Stimulated activated naive B cell treated with anti-CD40 and anti-IgM and Interleukin-4, amounts not matched to agents 10 μg/mL and 1 μg/mL and 100 μg/mL, for 72 hours (primary cell): ENCODE data around the gene EFNB2.

ENCODE experiments used
- ATAC-seq, 2 donors: fragments of 150-1000 bp; cut with Tn5 transposase; replicated peaks; 2 replicates each; pipeline ENCODE4 v1.10.0; 2021; ENCODE audit warnings: moderate library complexity in 1 of 2
- DNase-seq: peaks from one replicate; pipeline ENCODE4 v3.0.0; 2021
- H3K27ac Mint-ChIP-seq: one replicate; pipeline ENCODE4 v1.8.0; 2022; ENCODE audit warnings: mild to moderate bottlenecking, mixed read lengths
- H3K27me3 Mint-ChIP-seq, 2 donors: one replicate each; pipeline ENCODE4 v1.8.0; 2022; ENCODE audit warnings: mixed read lengths in 2 of 2
- H3K36me3 Mint-ChIP-seq, 2 donors: one replicate each; pipeline ENCODE4 v1.8.0; 2022; ENCODE audit warnings: mixed read lengths in 2 of 2, mild to moderate bottlenecking in 1 of 2
- H3K4me1 Mint-ChIP-seq, 2 donors: one replicate each; pipeline ENCODE4 v1.8.0; 2022; ENCODE audit warnings: mixed read lengths in 2 of 2, mild to moderate bottlenecking in 1 of 2
- H3K4me3 Mint-ChIP-seq, 2 donors: one replicate each; pipeline ENCODE4 v1.8.0; 2022; ENCODE audit warnings: mild to moderate bottlenecking in 2 of 2, mixed read lengths in 2 of 2, moderate library complexity in 1 of 2
- H3K9me3 Mint-ChIP-seq, 2 donors: one replicate each; pipeline ENCODE4 v1.8.0; 2022; ENCODE audit warnings: mixed read lengths in 2 of 2, mild to moderate bottlenecking in 1 of 2

Gene EFNB2

DNA sequence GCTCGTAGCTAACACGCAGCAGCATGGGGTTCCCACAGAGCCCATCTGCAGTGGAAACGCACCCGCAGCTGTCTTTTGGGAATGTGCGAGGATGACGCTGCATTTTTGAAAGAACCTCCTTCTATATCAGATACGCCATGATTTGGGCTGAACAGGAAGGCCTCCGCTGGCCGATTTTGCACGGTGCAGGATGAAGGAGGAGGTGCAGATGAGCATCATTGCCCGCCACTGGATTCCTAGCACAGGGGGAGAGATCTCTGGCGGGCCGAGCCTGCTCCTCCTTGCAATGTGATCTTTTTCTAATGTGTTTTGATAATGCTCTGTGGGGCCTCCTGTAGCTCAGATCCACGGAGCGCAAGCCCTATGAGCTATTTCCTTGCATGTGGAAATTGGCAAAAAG lies 55.5 kb downstream of the EFNB2 start:
- Mint-ChIP-seq H3K27ac (peak overlapping the region; percentile 2), H3K4me1 (peaks cover 7% of the 10 kb centered on the region in 2 donors), H3K36me3 (no peaks in the 10 kb centered on the region), H3K4me3 (no peak overlapping the region), H3K9me3 (no peaks in the 10 kb centered on the region), H3K27me3 (peaks cover 2 to 12% of the 10 kb centered on the region in 2 donors)
- ATAC-seq = no peak
- DNase-seq = no peak

DNA sequence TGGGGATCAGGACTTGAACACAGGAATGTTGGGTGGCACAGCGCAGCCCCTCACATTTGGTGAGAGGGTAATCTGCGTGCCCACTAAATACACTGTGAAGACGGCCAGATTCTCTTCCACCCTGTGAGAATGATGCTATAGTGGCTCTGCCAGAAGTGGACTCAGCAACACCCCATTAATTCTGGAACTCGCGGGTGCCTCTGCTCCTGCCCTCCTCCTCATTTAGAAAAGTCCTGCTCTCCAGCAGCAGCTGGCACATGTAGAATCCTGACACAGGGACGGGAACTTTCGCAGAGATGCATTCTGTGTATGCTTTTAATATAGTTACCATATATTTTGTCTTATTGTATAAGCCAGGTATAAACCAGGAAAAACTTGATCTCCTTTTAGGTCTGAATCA lies 57.3 kb downstream of the EFNB2 start:
- Mint-ChIP-seq H3K36me3 (no peaks in the 10 kb centered on the region), H3K4me3 (no peak overlapping the region), H3K27ac (no peak overlapping the region), H3K9me3 (no peaks in the 10 kb centered on the region), H3K27me3 (peaks cover 0 to 9% of the 10 kb centered on the region in 2 donors), H3K4me1 (peaks cover 7% of the 10 kb centered on the region in 2 donors)
- ATAC-seq (no peak), DNase-seq (no peak)

GRCh38 chr13:106477303-106477702 lies 58.2 kb downstream of the EFNB2 start:
- H3K9me3 Mint-ChIP-seq = no peaks in the 10 kb centered on the region
- no peak overlapping the region for H3K27ac Mint-ChIP-seq
- H3K27me3 Mint-ChIP-seq = peaks cover 0 to 6% of the 10 kb centered on the region in 2 donors
- H3K36me3 Mint-ChIP-seq = no peaks in the 10 kb centered on the region
- no peak for ATAC-seq
- no peak for DNase-seq
- peaks cover 5 to 6% of the 10 kb centered on the region in 2 donors for H3K4me1 Mint-ChIP-seq
- H3K4me3 Mint-ChIP-seq = no peak overlapping the region

DNA sequence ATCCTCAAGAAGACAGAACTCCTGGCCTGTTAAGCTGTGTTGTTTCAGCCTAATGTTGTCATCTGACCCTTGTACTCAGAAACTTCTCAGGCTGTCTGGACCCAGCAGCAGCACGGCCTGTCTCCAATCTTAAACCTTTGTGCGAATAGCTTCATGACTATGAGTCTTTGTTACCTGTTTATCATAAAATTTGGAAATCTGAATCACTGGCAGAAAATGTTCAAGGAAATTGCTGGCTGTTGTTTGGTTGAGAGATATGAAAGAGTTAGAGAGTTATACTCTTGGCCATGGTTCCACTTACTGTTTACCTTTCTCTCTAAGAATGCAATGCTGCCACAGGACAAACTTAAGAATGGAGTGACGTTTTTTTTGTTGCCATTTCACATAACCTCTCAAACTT lies 59.6 kb downstream of the EFNB2 start:
- ATAC-seq (no peak), DNase-seq (no peak)
- no peaks in the 10 kb centered on the region for H3K9me3 Mint-ChIP-seq
- no peaks in the 10 kb centered on the region for H3K36me3 Mint-ChIP-seq
- H3K4me1 Mint-ChIP-seq = peaks cover 0 to 4% of the 10 kb centered on the region in 2 donors
- no peak overlapping the region for H3K4me3 Mint-ChIP-seq
- H3K27ac Mint-ChIP-seq = no peak overlapping the region
- peaks cover 0 to 6% of the 10 kb centered on the region in 2 donors for H3K27me3 Mint-ChIP-seq

GRCh38 chr13:106474912-106475311 lies 60.5 kb downstream of the EFNB2 start:
- no peak overlapping the region for H3K27ac Mint-ChIP-seq
- peaks cover 0 to 6% of the 10 kb centered on the region in 2 donors for H3K27me3 Mint-ChIP-seq
- DNase-seq = no peak
- no peak for ATAC-seq
- no peaks in the 10 kb centered on the region for H3K9me3 Mint-ChIP-seq
- no peak overlapping the region for H3K4me3 Mint-ChIP-seq
- H3K36me3 Mint-ChIP-seq = no peaks in the 10 kb centered on the region
- peaks cover 0 to 3% of the 10 kb centered on the region in 2 donors for H3K4me1 Mint-ChIP-seq

DNA sequence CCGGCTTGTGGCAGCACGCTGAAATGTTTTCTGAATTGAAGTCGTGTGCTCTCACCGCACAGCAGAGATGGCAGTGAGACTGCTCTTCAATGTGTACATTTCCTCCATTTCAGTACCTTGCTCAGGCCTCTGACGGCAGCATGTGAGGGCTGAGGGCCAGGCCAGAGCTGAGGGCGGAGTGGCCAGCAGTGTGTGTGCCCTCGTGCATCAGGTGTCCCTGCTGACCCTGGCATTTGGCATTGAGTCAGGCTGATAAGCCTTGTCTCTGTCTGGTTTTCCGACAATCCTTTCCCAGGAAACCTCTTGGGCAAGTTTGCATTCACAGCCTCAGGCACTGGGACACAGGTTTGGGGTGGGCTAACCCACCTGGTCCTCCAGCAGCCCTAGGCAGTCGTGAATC lies 62.3 kb downstream of the EFNB2 start:
- H3K27ac Mint-ChIP-seq = no peak overlapping the region
- peaks cover 0 to 3% of the 10 kb centered on the region in 2 donors for H3K4me1 Mint-ChIP-seq
- DNase-seq = no peak
- H3K27me3 Mint-ChIP-seq = peaks cover 3 to 6% of the 10 kb centered on the region in 2 donors
- ATAC-seq = no peak
- H3K4me3 Mint-ChIP-seq = no peak overlapping the region
- H3K9me3 Mint-ChIP-seq = no peaks in the 10 kb centered on the region
- H3K36me3 Mint-ChIP-seq = no peaks in the 10 kb centered on the region

DNA sequence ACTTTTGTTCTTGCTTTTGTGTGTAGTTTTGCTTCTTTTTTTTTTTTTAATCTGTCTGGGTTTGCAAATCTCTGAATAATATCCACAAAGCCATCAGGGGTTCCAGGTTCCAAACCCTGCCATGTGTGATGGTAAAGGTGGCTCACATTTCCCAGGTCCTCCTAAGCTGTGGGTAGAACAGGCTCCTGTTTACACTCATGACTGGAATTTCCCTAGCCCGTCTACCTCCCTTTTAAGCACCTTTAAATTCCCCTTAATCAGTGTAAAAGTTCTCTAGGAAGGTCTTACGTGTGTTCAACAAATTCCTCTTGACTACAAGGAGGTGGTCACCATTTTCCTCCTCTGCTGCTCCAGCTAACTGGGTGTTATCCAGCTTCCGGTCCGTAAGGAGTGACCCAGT lies 62.8 kb downstream of the EFNB2 start:
- H3K27ac Mint-ChIP-seq = no peak overlapping the region
- no peak overlapping the region for H3K4me3 Mint-ChIP-seq
- peaks cover 2 to 8% of the 10 kb centered on the region in 2 donors for H3K27me3 Mint-ChIP-seq
- no peaks in the 10 kb centered on the region for H3K36me3 Mint-ChIP-seq
- ATAC-seq (no peak), DNase-seq (no peak)
- no peaks in the 10 kb centered on the region for H3K9me3 Mint-ChIP-seq
- peaks cover 0 to 3% of the 10 kb centered on the region in 2 donors for H3K4me1 Mint-ChIP-seq

DNA sequence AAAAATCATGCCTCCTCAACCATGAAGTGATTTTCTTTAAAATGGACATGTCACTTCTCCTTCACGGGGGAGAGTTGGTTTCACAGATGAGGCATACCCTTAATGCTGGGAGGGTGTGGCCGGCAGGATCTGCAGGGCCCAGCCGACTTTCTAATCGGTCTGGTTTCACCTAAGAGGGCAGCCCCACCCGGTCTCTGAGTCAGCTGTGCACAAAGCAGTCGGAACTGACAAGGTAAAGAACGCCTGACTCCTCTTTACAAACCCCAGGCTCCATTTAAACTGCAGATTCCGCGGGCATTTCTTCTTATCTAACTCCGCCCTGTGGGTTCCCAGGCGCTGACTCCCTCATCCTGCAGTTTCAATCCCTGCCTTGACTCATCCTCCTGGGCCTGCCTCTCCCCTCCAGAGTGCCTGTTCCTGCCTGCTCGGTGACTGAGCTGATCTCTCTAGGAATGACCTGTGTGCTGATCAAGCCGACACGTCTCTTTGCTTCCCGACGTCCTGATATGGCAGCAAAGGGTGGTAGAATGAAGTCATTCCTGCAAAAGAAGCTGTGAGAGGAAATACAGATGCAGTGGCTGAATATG lies 63.4 kb downstream of the EFNB2 start:
- Mint-ChIP-seq H3K36me3 (no peaks in the 10 kb centered on the region), H3K27ac (no peak overlapping the region), H3K9me3 (no peaks in the 10 kb centered on the region), H3K4me1 (peaks cover 0 to 3% of the 10 kb centered on the region in 2 donors), H3K4me3 (no peak overlapping the region), H3K27me3 (peaks cover 0 to 9% of the 10 kb centered on the region in 2 donors)
- no peak for DNase-seq
- ATAC-seq = peak; percentile 33 to 66

- H3K27ac Mint-ChIP-seq = no peak overlapping the region
- peaks cover 0 to 17% of the 10 kb centered on the region in 2 donors for H3K27me3 Mint-ChIP-seq
- H3K36me3 Mint-ChIP-seq = no peaks in the 10 kb centered on the region
Observed at GRCh38 chr13:106470576-106470975, 64.9 kb downstream of the EFNB2 start.

GRCh38 chr13:106468744-106469590 lies 66.5 kb downstream of the EFNB2 start:
- Mint-ChIP-seq H3K36me3 (no peaks in the 10 kb centered on the region), H3K9me3 (no peaks in the 10 kb centered on the region), H3K27me3 (peaks cover 0 to 22% of the 10 kb centered on the region in 2 donors), H3K27ac (no peak overlapping the region), H3K4me1 (peaks cover 0 to 3% of the 10 kb centered on the region in 2 donors), H3K4me3 (no peak overlapping the region)
- ATAC-seq (no peak), DNase-seq (no peak)

More at GRCh38 chr13:106470576-106470975, 64.9 kb downstream of the EFNB2 start:
- H3K4me3 Mint-ChIP-seq = no peak overlapping the region
- H3K4me1 Mint-ChIP-seq = peaks cover 0 to 3% of the 10 kb centered on the region in 2 donors
- DNase-seq (no peak), ATAC-seq (no peak)
- H3K9me3 Mint-ChIP-seq = no peaks in the 10 kb centered on the region

GRCh38 chr13:106468207-106468606 lies 67.3 kb downstream of the EFNB2 start:
- H3K27me3 Mint-ChIP-seq = peaks cover 0 to 23% of the 10 kb centered on the region in 2 donors
- DNase-seq (no peak), ATAC-seq (no peak)
- peak overlapping the region; percentile 9 for H3K27ac Mint-ChIP-seq
- H3K4me1 Mint-ChIP-seq = peaks cover 0 to 3% of the 10 kb centered on the region in 2 donors
- H3K9me3 Mint-ChIP-seq = no peaks in the 10 kb centered on the region
- H3K4me3 Mint-ChIP-seq = no peak overlapping the region
- no peaks in the 10 kb centered on the region for H3K36me3 Mint-ChIP-seq

GRCh38 chr13:106467427-106468122 lies 67.9 kb downstream of the EFNB2 start:
- no peak for DNase-seq
- Mint-ChIP-seq H3K4me1 (peaks cover 0 to 3% of the 10 kb centered on the region in 2 donors), H3K27me3 (peaks cover 0 to 23% of the 10 kb centered on the region in 2 donors), H3K9me3 (no peaks in the 10 kb centered on the region), H3K36me3 (no peaks in the 10 kb centered on the region), H3K27ac (no peak overlapping the region), H3K4me3 (no peak overlapping the region)
- ATAC-seq = no peak

- no peak overlapping the region for H3K27ac Mint-ChIP-seq
- H3K9me3 Mint-ChIP-seq = no peaks in the 10 kb centered on the region
- H3K27me3 Mint-ChIP-seq = peaks cover 3 to 23% of the 10 kb centered on the region in 2 donors
- H3K4me1 Mint-ChIP-seq = no peaks in the 10 kb centered on the region
- ATAC-seq = no peak
- no peaks in the 10 kb centered on the region for H3K36me3 Mint-ChIP-seq
- no peak overlapping the region for H3K4me3 Mint-ChIP-seq
- no peak for DNase-seq
Observed at GRCh38 chr13:106466691-106467426, 68.6 kb downstream of the EFNB2 start.

DNA sequence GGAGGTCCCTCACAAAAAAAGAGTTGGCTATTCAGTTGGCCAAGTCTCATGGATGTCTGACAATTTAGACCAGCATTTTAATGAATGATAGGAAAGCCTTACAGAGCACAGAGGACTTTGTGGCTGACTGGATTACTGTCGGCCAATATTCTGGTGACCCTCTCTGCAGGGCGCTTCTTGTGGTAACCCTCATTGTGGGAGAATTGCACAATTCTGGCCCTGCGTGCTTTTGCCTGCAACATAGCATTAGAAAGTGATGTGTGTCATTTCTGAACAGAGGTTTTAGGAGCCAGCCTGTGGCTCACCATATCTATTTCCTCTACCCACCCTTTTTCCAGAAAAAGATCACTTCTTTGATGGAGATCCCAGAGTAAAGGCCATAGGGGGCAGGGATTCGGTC lies 71.4 kb downstream of the EFNB2 start:
- Mint-ChIP-seq H3K4me1 (no peaks in the 10 kb centered on the region), H3K4me3 (no peak overlapping the region), H3K9me3 (no peaks in the 10 kb centered on the region), H3K27ac (no peak overlapping the region), H3K27me3 (peaks cover 7 to 23% of the 10 kb centered on the region in 2 donors), H3K36me3 (no peaks in the 10 kb centered on the region)
- DNase-seq (no peak), ATAC-seq (no peak)
